GM08714 (cell line): ENCODE measurements around the gene CXCL14.

Experiments used
- H3K4me3 ChIP-seq: fragments of 200-500 bp; sonication (Bioruptor generic); 2 replicates; pipeline ENCODE4 v1.5.1; 2014; ENCODE audit warnings: mild to moderate bottlenecking, low read length, inconsistent platforms
- ZNF274 ChIP-seq: IDR thresholded peaks from 2 replicates; pipeline ENCODE4 v1.6.1; 2012; ENCODE audit warnings: mild to moderate bottlenecking, low read depth, low read length

Gene CXCL14

DNA sequence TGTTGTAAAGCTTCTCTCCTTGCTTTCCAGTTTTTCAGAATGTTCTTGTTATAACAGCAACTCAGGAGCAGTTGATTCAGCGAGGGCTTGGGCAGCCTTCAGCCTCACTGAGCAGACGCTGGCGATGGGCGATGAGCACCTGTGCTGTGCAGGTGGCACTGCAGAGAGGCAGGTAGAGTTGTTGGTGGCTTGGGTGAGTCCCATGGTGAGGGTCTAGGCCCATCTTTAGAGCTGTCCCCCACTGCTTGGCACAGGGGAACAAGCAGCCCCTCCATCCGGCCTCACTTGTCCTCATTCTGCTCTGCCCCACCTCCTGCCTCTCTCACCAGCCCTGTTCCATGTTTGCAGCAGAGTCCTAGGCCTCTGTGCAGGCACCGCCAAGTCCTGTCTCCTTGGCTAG is 6.1 kb upstream of the CXCL14 start:
- H3K4me3 ChIP-seq, result no peak overlapping the region
- no peak for TF ChIP-seq ZNF274

DNA sequence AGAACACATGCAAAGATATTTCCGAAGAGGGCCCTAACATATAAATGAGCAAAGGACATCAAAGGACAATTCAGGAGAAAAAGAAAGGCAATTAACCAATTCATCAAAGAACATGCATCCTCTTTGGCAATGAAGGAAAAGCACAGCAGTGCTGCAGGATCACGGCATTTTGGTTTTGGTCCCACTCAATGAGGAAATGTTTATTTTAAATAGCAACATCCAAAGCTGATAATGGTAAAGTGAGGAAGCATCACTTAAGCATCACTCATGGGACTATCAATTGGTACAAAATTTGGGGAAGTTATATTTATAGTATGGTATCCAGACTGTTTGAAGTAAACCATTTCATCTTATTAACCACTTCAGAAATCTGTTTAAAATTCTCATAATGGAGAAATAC is 5.5 kb upstream of the CXCL14 start:
- no peak for TF ChIP-seq ZNF274
- H3K4me3 ChIP-seq, result no peak overlapping the region

DNA sequence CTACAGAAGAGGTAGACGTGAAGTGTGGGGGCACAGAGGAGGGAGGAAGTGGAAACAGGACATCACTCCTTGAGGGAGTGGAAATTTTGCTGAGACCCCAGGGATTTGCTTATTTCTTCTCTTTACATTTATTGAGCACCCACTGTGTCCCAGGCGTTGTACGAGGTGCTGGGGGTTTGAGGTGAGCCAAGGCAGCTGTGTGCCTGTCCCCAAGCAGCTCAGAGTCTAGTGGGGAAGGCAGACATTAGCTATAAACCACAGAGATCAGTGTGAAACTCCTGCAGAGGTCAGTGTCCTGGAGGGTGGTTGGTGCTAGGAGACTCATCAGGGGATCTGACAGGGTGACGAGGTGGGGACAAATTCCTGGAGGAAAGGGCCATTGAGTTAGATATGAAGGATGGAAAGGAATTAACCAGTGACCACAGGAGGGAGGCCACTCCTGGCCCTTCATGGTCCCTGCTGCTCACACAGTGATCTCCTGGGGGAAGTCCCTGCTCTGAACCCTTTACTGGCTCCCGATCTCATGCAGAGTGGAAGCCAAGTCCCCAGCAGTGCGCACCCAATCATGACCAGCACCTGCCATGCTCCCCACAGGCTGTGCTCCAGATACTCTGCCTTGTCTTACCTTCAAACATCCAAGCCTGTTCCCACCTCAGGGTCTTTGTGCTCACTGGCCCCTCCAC is 3.4 kb upstream of the CXCL14 start:
- H3K4me3 ChIP-seq, result no peak overlapping the region
- no peak for TF ChIP-seq ZNF274

DNA sequence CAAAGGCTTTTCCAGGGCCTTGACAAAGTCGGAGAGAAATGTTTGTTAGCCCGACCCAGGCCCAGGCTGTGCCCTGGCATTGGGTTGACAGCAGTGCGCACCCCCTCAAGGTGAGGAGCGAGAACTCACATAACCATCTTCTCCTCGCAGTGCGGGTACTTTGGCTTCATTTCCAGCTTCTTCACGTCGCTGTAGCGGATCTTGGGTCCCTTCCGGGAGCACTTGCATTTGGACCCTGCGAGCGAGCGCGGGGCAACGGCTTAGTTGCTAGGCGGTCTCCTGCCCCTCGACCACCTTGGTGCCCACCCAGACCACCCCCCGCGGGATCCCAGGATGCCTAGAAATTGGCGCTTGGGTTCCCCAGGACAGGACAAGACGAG is 496 bp downstream of the CXCL14 start:
- TF ChIP-seq ZNF274, result no peak
- H3K4me3 ChIP-seq, result no peak overlapping the region

DNA sequence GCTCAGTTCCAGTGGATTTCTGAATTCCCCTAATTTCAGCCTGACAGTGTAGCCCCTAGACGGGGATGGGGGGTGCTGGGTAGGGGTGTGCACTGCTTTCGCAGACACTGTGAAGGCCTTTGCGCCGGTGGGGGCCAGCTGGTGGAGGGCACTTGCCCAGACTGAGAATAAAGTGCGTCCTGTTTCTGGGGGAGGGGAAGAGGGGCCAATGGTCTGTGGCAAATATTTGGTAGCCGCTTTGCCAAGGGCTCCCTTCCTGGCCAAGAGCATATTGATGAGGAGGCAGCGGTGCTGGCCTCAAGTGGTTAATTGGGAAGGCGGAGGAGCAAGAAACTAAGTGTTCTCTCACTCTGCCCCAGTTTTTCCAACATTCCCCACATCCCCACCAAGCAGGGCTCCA is 1.4 kb downstream of the CXCL14 start:
- TF ChIP-seq ZNF274, result no peak
- H3K4me3 ChIP-seq, result no peak overlapping the region

DNA sequence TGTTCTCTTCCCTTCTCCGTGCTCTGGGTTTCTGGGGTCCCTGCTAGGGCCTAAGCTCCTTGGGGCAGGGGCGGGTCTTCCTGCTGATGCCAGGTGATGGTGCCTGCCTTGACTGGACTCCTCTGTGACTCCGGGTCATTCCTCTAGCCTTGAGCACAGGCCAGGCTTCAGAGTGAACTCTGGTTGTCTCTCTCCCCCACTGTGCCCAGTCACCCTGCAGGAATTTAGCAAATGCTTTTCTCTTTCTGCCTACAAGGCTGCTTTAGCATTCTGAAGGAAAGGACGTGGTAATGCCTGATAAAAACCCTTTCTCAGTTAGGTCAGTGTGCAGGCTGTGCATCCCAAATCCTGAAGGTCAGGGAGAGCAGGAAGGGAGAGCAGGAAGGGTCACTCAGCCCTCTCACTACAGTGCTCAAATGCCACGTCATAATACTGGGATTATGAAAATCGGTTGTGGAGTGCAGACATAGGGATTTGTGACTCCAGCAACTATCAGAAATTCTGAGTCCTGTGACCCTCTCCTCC is 2.7 kb downstream of the CXCL14 start:
- no peak overlapping the region for H3K4me3 ChIP-seq
- TF ChIP-seq ZNF274, result no peak

DNA sequence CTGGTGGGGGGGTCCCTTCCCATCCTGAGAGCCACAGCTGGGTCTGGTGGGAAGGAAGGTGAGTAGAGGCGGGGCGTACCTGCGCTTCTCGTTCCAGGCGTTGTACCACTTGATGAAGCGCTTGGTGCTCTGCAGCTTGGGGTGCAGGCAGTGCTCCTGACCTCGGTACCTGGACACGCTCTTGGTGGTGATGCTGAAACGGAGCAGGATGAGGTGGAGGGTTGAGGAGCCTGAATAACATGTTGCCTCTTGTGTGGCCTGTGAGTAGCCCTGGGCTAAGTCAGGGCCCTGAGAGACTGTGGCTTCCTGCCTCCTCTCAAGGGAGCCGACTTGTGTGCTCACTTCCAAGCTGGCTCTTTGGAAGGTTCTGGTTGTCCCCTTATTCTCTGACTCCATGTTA is 4.3 kb downstream of the CXCL14 start:
- no peak overlapping the region for H3K4me3 ChIP-seq
- TF ChIP-seq ZNF274, result no peak

DNA sequence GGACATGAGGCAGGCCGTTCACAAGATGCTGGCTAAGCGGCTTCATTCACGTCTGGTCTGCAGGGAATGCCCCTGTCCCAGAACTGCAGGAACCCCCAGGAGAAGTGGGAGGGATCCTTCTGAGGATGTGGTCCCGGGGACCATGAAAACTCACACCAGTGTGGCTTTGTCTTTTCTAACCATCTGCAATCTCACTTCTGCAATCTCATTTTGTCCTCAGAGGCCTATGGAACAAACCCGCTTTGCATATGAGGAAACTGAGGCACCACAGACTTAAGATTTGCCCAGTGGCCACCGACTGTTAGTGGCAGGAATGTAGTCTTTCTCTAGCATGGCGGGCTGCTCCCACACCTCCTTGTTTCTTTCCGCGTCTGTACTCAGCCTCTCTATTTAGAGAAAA is 6.9 kb downstream of the CXCL14 start:
- no peak overlapping the region for H3K4me3 ChIP-seq
- TF ChIP-seq ZNF274, result no peak

DNA sequence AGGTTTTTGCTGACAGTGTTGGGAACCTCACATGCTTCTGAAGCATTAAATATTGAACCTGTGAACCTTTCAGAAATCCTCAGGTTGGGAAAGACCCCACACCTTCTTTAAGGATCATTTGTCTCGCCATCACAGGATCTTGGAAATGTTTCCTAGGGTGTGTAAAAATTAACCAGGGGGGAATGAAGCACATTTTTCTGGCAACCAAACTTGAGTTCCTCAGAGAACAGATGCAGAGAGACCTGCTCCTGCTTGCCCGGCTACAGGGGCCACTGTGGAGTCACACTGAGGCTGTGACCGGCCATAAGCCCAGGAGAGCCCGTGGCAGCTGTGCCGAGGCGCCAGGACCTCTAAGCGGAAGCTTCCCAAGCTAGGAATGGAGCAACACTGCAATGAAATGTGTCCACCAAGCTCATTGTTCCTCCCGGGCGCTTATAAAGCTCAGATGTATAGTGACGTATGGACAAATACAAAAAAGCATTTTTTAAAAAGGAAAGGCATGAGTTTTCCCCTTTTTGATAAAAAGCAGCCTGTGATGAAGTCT is 7.7 kb downstream of the CXCL14 start:
- H3K4me3 ChIP-seq, result no peak overlapping the region

DNA sequence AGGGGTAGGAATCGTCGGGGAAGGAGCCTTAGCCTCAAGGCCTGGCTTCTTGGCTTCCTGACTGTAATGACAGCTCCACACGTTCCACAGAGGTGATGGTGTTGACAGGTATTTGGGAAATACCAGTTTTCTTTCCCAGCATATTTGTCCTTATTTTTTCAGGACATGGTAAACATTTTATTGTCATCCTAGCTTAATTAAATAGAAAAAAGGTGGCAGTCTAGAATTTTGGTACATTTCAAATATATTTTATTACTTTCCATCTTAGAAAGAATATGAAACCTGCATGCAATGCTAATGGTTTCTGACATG is 8.4 kb downstream of the CXCL14 start:
- H3K4me3 ChIP-seq, result no peak overlapping the region
- no peak for TF ChIP-seq ZNF274

More for the DNA sequence above, 7.7 kb downstream of the CXCL14 start:
- TF ChIP-seq ZNF274, result no peak

DNA sequence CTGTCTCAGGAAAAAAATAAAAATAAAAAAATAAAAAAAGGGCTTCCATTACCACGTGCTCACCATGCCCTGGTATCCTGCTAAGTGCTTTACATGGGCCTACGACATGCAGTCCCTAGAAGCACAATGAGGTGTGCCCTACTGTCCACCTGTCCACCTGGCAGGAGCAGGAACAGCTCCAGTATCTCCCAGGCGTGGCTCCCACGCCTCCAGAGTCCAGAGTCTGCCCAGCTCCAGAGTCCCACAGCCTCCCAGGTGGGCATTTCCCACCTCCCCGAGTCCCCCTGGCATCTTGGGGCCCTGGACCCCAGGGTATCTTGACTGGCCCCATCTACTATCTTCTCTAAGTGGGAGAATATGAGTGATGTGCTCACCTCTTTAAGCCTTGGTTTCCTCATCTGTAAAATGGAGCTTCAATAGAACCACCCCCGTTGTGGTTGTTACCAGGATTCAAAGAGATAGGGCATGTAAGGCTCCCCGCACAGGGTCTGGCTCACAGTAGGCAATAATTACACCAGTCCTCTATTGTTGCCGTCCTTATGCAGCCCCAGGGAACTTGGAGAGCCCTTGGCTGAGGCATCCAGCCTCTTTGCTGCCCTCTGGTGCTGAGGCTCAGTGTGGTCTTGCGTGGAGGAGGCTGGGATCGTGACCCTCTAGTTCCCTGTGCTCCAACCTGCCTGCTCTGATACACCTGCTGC is 8.9 kb downstream of the CXCL14 start:
- H3K4me3 ChIP-seq, result no peak overlapping the region
- no peak for TF ChIP-seq ZNF274

DNA sequence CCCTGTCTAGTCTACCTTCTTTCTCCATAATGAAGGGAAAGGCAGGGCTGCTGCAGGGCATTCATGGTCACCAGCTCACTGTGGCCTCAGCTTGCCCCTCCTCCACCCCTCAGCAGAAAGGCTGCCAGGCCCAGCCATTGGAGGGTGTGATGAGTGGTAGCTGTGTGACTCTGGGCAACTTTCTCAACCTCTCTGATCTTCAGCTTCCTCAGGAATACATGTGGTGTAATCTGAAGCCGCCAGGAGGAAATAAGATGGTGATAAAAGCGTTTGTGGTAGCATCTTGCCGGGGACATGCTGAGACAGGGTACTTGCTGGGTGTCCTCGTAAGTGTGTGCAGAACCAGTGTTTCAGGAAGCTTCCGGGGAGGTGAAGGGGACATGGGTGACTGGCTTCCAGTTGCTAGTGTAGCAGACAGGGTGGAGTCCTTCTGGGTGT is 9.8 kb downstream of the CXCL14 start:
- no peak overlapping the region for H3K4me3 ChIP-seq
- no peak for TF ChIP-seq ZNF274

DNA sequence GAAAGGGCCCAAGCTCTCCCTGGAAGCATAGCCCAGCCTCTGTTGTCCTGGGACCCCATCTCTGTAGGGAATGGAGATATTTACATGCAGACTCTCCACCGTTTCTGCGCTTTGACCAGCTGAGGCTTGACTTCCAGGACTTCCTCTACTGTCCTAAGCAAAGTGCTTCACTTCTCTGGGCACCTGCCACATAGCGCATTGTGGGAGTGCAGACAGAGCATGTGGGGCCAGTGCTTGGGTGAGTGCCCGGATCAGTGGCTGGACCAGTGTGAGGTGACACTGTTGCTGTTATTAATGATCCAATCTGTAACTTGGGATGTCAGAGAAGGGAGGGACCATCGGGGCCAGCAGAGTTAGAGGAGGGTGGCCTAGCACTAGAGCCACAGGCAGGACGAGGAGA is 10.5 kb downstream of the CXCL14 start:
- no peak overlapping the region for H3K4me3 ChIP-seq
- TF ChIP-seq ZNF274, result no peak

DNA sequence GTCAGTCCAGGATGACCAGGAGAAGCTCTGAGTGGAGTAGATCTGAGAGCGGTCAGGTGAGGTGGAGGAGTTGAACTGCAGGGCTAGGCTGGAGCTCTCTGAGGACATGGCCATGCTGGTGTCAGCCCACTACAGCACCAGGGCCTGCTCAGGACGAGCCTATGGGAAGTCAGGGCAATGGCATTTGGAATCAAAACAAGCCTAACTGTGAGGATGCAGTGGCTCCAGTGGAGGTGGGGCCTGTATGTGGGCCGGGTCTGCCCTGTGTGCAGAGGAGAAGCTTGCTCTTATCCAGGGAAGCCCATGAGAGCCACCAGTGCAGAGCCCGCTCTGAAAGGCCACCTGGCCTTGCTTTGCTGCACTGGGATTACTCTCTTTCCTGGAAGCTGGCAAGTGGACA is 11.1 kb downstream of the CXCL14 start:
- TF ChIP-seq ZNF274, result no peak
- H3K4me3 ChIP-seq, result no peak overlapping the region
